ENCODE data around the gene LDLRAP1.

Gene LDLRAP1

GRCh38 chr1:25543425-25544242 lies at the start of gene LDLRAP1:
TSS of gene LDLRAP1 (plus strand) at chr1:25543606. CDS start at chr1:25543699, 93 bp downstream.
- H4K20me1 ChIP-seq (ENCODE audit: insufficient read depth, low read length, poor library complexity, severe bottlenecking) = no peaks in the 10 kb centered on the region
- no peaks in the 10 kb centered on the region for H3K36me3 ChIP-seq (ENCODE audit: insufficient read depth, low read length)
- no peaks in the 10 kb centered on the region for H3K27me3 ChIP-seq (ENCODE audit: insufficient read depth, low read length, poor library complexity, severe bottlenecking)
- no peaks in the 10 kb centered on the region for H3K4me1 ChIP-seq (ENCODE audit: insufficient read depth, low read length, poor library complexity, severe bottlenecking)
- peak within 1 kb of the TSS; percentile 69 for H3K4me3 ChIP-seq (ENCODE audit: low read length, poor library complexity, severe bottlenecking)
- H3K9me3 ChIP-seq (ENCODE audit: insufficient read depth, low read depth, low read length) = no peaks in the 10 kb centered on the region
- H3K9ac ChIP-seq (ENCODE audit: low read depth, low read length, poor library complexity, severe bottlenecking) = no peak within 1 kb of the TSS
- peak within 1 kb of the TSS; percentile 60; the same call in 1 of the 2 replicates for H2AFZ ChIP-seq (ENCODE audit: low read length)
- TF ChIP-seq CTCF (conservative IDR thresholded peaks at IDR 0.05; ENCODE audit: low read length) (no peak), EZH2phosphoT487 (IDR thresholded peaks at IDR 0.05; ENCODE audit: borderline replicate concordance) (no peak)
- H3F3A ChIP-seq (ENCODE audit: low read depth) = no peaks in the 10 kb centered on the region
- H3K9me2 ChIP-seq (replicated peaks; ENCODE audit: low read depth, low read length) = no peaks in the 10 kb centered on the region
- no peaks in the 10 kb centered on the region for H3K79me2 ChIP-seq (ENCODE audit: insufficient read depth, low read length)
- peak within 1 kb of the TSS; percentile 42 for H3K4me2 ChIP-seq (ENCODE audit: low read depth, low read length, poor library complexity, severe bottlenecking)

- Histone ChIP-seq H2AFZ (ENCODE audit: low read length) (no peak overlapping the region), H3K4me1 (ENCODE audit: insufficient read depth, low read length, poor library complexity, severe bottlenecking) (no peaks in the 10 kb centered on the region), H3F3A (ENCODE audit: low read depth) (no peaks in the 10 kb centered on the region), H3K9me3 (ENCODE audit: insufficient read depth, low read depth, low read length) (no peaks in the 10 kb centered on the region), H3K79me2 (ENCODE audit: insufficient read depth, low read length) (no peaks in the 10 kb centered on the region), H3K9ac (ENCODE audit: low read depth, low read length, poor library complexity, severe bottlenecking) (no peak overlapping the region), H3K27me3 (ENCODE audit: insufficient read depth, low read length, poor library complexity, severe bottlenecking) (no peaks in the 10 kb centered on the region), H4K20me1 (ENCODE audit: insufficient read depth, low read length, poor library complexity, severe bottlenecking) (no peaks in the 10 kb centered on the region), H3K4me2 (ENCODE audit: low read depth, low read length, poor library complexity, severe bottlenecking) (no peak overlapping the region), H3K4me3 (ENCODE audit: low read length, poor library complexity, severe bottlenecking) (no peak overlapping the region), H3K36me3 (ENCODE audit: insufficient read depth, low read length) (peaks cover 84% of the 10 kb centered on the region), H3K9me2 (replicated peaks; ENCODE audit: low read depth, low read length) (no peaks in the 10 kb centered on the region)
- TF ChIP-seq CTCF (conservative IDR thresholded peaks at IDR 0.05; ENCODE audit: low read length) (no peak), EZH2phosphoT487 (IDR thresholded peaks at IDR 0.05; ENCODE audit: borderline replicate concordance) (no peak)
Measured at GRCh38 chr1:25494952-25495351, 48.5 kb upstream of the LDLRAP1 start.

- no peak for TF ChIP-seq CTCF (conservative IDR thresholded peaks at IDR 0.05; ENCODE audit: low read length)
- TF ChIP-seq EZH2phosphoT487 (IDR thresholded peaks at IDR 0.05; ENCODE audit: borderline replicate concordance) = no peak
- Histone ChIP-seq H3K9ac (ENCODE audit: low read depth, low read length, poor library complexity, severe bottlenecking) (no peak overlapping the region), H4K20me1 (ENCODE audit: insufficient read depth, low read length, poor library complexity, severe bottlenecking) (no peaks in the 10 kb centered on the region), H3K9me3 (ENCODE audit: insufficient read depth, low read depth, low read length) (no peaks in the 10 kb centered on the region), H3K4me3 (ENCODE audit: low read length, poor library complexity, severe bottlenecking) (no peak overlapping the region), H3F3A (ENCODE audit: low read depth) (no peaks in the 10 kb centered on the region), H2AFZ (ENCODE audit: low read length) (no peak overlapping the region), H3K27me3 (ENCODE audit: insufficient read depth, low read length, poor library complexity, severe bottlenecking) (no peaks in the 10 kb centered on the region), H3K4me1 (ENCODE audit: insufficient read depth, low read length, poor library complexity, severe bottlenecking) (no peaks in the 10 kb centered on the region), H3K36me3 (ENCODE audit: insufficient read depth, low read length) (peaks cover 51% of the 10 kb centered on the region; the same call in 1 of the 2 replicates), H3K4me2 (ENCODE audit: low read depth, low read length, poor library complexity, severe bottlenecking) (no peak overlapping the region), H3K9me2 (replicated peaks; ENCODE audit: low read depth, low read length) (no peaks in the 10 kb centered on the region), H3K79me2 (ENCODE audit: insufficient read depth, low read length) (no peaks in the 10 kb centered on the region)
Measured at GRCh38 chr1:25500694-25501093, 42.7 kb upstream of the LDLRAP1 start.
